VCaP (cell line): ENCODE measurements around the gene PCID2.

Experiments
- H3K27ac ChIP-seq: fragments of 450-650 bp; 2 replicates; pipeline ENCODE4 v1.5.1; 2017
- CTCF ChIP-seq: fragments of 450-650 bp; conservative IDR thresholded peaks from 2 replicates; pipeline ENCODE4 v1.5.1; 2017; ENCODE audit warnings: mild to moderate bottlenecking, moderate library complexity

The PCID2 gene

GRCh38 chr13:113216254-113217048 is 8.0 kb upstream of the PCID2 start:
- TF ChIP-seq CTCF = no peak
- H3K27ac ChIP-seq = peak overlapping the region; percentile 34; the same call in 1 of the 2 replicates

- TF ChIP-seq CTCF = no peak
Measured at GRCh38 chr13:113211774-113212173, 3.3 kb upstream of the PCID2 start.

DNA sequence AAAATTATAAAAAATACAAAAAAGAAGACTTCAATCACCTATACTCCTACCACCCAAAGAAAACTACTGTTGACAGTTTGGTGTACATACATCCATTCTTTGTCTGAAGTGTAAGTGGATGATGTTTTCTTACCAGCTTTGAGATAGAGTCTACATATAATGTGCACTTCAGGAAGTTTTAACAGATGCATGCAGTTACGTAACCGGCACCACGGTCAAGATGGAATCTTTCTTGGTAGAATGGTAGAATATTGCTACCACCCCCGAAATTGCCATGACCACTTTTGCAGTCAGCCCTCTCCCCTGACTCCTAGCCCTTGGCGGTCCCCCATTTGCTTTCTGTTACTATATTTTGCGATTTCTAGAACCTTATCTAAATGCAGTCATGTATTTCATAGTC is 2.4 kb upstream of the PCID2 start:
- no peak overlapping the region for H3K27ac ChIP-seq
- no peak for TF ChIP-seq CTCF

More at GRCh38 chr13:113211774-113212173, 3.3 kb upstream of the PCID2 start:
- H3K27ac ChIP-seq = no peak overlapping the region

GRCh38 chr13:113209759-113210421 is 1.4 kb upstream of the PCID2 start:
- peak overlapping the region; percentile 83 for H3K27ac ChIP-seq
- no peak for TF ChIP-seq CTCF

GRCh38 chr13:113209336-113209758 is 878 bp upstream of the PCID2 start, which contains the start of gene CUL4A:
CUL4A (plus strand) TSS chr13:113209613; CDS start chr13:113209628, 15 bp downstream.
- no peak for TF ChIP-seq CTCF
- peak within 1 kb of the TSS; percentile 83 for H3K27ac ChIP-seq

DNA sequence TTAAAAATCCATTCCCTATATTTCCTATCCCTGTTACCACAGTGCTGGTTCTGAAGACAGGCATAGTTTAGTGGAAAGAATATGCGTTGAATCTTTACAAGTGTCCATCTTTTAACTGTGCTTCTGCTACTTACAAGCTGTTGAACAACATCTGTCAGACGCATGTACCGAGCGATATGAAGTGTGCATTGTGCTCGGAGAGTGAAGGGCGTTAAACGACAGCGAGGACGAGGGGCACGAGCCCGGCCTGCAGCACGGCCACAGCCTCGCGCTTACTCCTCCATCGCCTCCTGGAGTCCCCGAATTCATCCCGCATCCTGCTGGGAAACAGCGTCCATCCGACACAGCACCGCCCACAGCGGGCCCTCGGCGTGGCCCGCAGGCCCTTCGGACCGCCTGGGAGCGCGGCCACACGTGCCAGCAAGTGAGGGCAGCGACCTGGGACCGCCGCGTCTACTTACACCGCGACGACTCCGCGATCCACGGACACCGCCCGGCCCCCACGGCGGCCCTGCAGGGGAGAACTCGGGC is 514 bp downstream of the PCID2 start:
- TF ChIP-seq CTCF = no peak
- peak overlapping the region; percentile 83 for H3K27ac ChIP-seq

- peak overlapping the region; percentile 83 for H3K27ac ChIP-seq
- no peak for TF ChIP-seq CTCF
Measured at GRCh38 chr13:113207460-113207859, 1.0 kb downstream of the PCID2 start.
